Activated T-helper 17 cell treated with anti-CD3 and anti-CD28 coated beads, Interleukin-2, amount 50 U/mL, for 72 hours (primary cell): ENCODE results near the gene PPIP5K2. TPM values are rescaled to one million over a fixed set of nuclear protein-coding genes. Genes with fewer than 3 reads are reported as not detected.
"Not testable (repeated sequence)": the region's sequence is repeated elsewhere in the genome, so short reads cannot be mapped to it uniquely, and the experiment has no call there.

ENCODE experiments used
- ATAC-seq: fragments of 150-1000 bp; cut with Tn5 transposase; replicated peaks from 2 replicates; pipeline ENCODE4 v1.10.0; 2021; ENCODE audit warnings: mild to moderate bottlenecking, moderate library complexity
- H3K27ac Mint-ChIP-seq: one replicate; pipeline ENCODE4 v1.8.0; 2022; ENCODE audit warnings: mixed read lengths
- H3K27me3 Mint-ChIP-seq: one replicate; pipeline ENCODE4 v1.8.0; 2022; ENCODE audit warnings: mixed read lengths
- H3K36me3 Mint-ChIP-seq: one replicate; pipeline ENCODE4 v1.8.0; 2022; ENCODE audit warnings: low read depth, mild to moderate bottlenecking, mixed read lengths
- H3K4me1 Mint-ChIP-seq: one replicate; pipeline ENCODE4 v1.8.0; 2022; ENCODE audit warnings: mixed read lengths
- H3K4me3 Mint-ChIP-seq: one replicate; pipeline ENCODE4 v1.8.0; 2022; ENCODE audit warnings: mild to moderate bottlenecking, mixed read lengths
- H3K9me3 Mint-ChIP-seq: one replicate; pipeline ENCODE4 v1.8.0; 2022; ENCODE audit warnings: mixed read lengths
- total RNA-seq, 2 donors: library from RNA; stranded (reverse); gene quantifications; one replicate each; pipeline ENCODE4 v1.2.3, GENCODE V29; 2022

The PPIP5K2 gene
- total RNA-seq, 2 donors from 2014 or later = 47.1 to 53.3 TPM

DNA sequence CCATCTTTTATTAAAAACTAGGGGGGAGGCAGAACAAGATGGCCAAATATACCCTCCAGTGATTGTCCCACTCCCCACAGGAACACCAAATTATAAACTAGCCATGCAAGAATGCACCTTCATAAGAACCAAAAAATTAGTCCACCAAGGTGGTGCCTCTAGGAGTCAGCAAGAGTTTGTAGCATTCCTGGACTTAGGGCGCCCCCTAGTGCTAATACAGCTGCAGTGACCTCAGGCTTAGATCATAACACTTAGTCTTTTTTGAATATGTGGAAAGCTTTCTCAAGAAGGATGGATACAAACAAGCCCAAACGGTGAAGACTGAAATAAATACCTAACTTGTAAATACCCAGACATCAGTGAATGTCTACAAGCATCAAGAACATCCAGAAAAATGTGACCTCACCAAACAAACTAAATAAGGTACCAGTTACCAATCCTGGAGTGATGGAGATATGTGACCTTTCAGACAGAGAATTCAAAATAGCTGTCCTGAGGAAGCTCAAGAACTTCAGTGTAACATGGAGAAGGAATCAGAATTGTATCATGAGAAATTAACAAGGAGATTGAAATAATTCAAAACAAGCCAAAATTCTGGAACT is 19.3 kb downstream of the PPIP5K2 start:
- no peak overlapping the region for H3K4me3 Mint-ChIP-seq
- peaks cover 35% of the 10 kb centered on the region for H3K36me3 Mint-ChIP-seq
- peak; percentile 91 for ATAC-seq
- no peaks in the 10 kb centered on the region for H3K9me3 Mint-ChIP-seq
- H3K27ac Mint-ChIP-seq = no peak overlapping the region
- H3K4me1 Mint-ChIP-seq = peaks cover 3% of the 10 kb centered on the region
- no peaks in the 10 kb centered on the region for H3K27me3 Mint-ChIP-seq

DNA sequence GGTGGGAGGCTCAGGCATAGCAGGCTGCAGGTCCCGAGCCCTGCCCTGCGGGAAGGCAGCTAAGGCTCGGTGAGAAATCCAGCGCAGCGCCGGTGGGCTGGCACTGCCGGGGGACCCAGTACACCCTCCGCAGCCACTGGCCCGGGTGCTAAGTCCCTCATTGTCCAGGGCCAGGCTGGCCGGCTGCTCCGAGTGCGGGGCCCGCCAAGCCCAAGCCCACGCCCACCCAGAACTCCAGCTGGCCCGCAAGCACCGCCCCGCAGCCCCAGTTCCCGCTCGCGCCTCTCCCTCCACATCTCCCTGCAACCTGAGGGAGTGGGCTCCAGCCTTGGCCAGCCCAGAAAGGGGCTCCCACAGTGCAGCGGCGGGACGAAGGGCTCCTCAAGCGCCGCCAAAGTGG is 22.0 kb downstream of the PPIP5K2 start:
- H3K36me3 Mint-ChIP-seq = peaks cover 37% of the 10 kb centered on the region
- H3K4me1 Mint-ChIP-seq = not testable (repeated sequence)

GRCh38 chr5:103145196-103145595 is 25.1 kb downstream of the PPIP5K2 start:
- no peaks in the 10 kb centered on the region for H3K9me3 Mint-ChIP-seq
- no peaks in the 10 kb centered on the region for H3K27me3 Mint-ChIP-seq
- no peaks in the 10 kb centered on the region for H3K4me1 Mint-ChIP-seq
- H3K4me3 Mint-ChIP-seq = no peak overlapping the region
- no peak for ATAC-seq
- peaks cover 31% of the 10 kb centered on the region for H3K36me3 Mint-ChIP-seq
- no peak overlapping the region for H3K27ac Mint-ChIP-seq

More for the DNA sequence above, 22.0 kb downstream of the PPIP5K2 start:
- not testable (repeated sequence) for H3K4me3 Mint-ChIP-seq, H3K9me3 Mint-ChIP-seq, ATAC-seq, H3K27me3 Mint-ChIP-seq, H3K27ac Mint-ChIP-seq

GRCh38 chr5:103148213-103148612 is 28.1 kb downstream of the PPIP5K2 start:
- Mint-ChIP-seq H3K4me3 (no peak overlapping the region), H3K27me3 (no peaks in the 10 kb centered on the region), H3K36me3 (peaks cover 30% of the 10 kb centered on the region), H3K4me1 (no peaks in the 10 kb centered on the region), H3K9me3 (no peaks in the 10 kb centered on the region), H3K27ac (no peak overlapping the region)
- no peak for ATAC-seq

GRCh38 chr5:103151156-103151555 is 31.1 kb downstream of the PPIP5K2 start:
- no peak overlapping the region for H3K27ac Mint-ChIP-seq
- peaks cover 58% of the 10 kb centered on the region for H3K36me3 Mint-ChIP-seq
- no peaks in the 10 kb centered on the region for H3K9me3 Mint-ChIP-seq
- no peak overlapping the region for H3K4me3 Mint-ChIP-seq
- H3K27me3 Mint-ChIP-seq = no peaks in the 10 kb centered on the region
- H3K4me1 Mint-ChIP-seq = no peaks in the 10 kb centered on the region
- no peak for ATAC-seq

GRCh38 chr5:103166706-103167105 is 46.6 kb downstream of the PPIP5K2 start:
- Mint-ChIP-seq H3K4me1 (no peaks in the 10 kb centered on the region), H3K4me3 (no peak overlapping the region), H3K27me3 (no peaks in the 10 kb centered on the region)

DNA sequence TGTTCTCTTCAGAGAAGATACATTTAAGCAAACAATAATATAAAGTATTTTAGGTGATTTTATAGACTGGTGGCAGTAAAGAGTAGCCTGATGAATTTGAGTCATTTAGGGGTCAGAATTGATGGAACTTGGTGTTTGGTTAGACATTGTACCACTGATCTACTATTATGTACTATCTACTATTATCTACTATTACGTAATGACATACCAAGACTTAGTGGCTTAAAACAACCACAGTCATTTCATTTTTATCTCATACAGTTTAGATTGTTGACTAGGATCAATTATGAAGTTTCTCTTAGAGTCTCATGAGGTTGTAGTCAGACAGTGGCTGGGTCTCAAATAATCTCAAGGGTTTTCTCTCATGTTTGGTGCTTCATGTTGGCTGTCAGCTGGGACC is 54.0 kb downstream of the PPIP5K2 start:
- Mint-ChIP-seq H3K9me3 (no peaks in the 10 kb centered on the region), H3K27me3 (no peaks in the 10 kb centered on the region), H3K4me1 (no peaks in the 10 kb centered on the region), H3K36me3 (peaks cover 59% of the 10 kb centered on the region), H3K4me3 (no peak overlapping the region), H3K27ac (no peak overlapping the region)
- ATAC-seq = no peak

More at GRCh38 chr5:103166706-103167105, 46.6 kb downstream of the PPIP5K2 start:
- no peak for ATAC-seq
- Mint-ChIP-seq H3K9me3 (no peaks in the 10 kb centered on the region), H3K27ac (no peak overlapping the region), H3K36me3 (peaks cover 62% of the 10 kb centered on the region)

GRCh38 chr5:103177543-103177942 is 57.4 kb downstream of the PPIP5K2 start:
- Mint-ChIP-seq H3K36me3 (peaks cover 83% of the 10 kb centered on the region), H3K9me3 (no peaks in the 10 kb centered on the region), H3K27me3 (no peaks in the 10 kb centered on the region), H3K27ac (no peak overlapping the region), H3K4me3 (no peak overlapping the region), H3K4me1 (no peaks in the 10 kb centered on the region)
- ATAC-seq = no peak

- H3K4me3 Mint-ChIP-seq = no peak overlapping the region
- H3K27ac Mint-ChIP-seq = no peak overlapping the region
- no peaks in the 10 kb centered on the region for H3K9me3 Mint-ChIP-seq
- no peaks in the 10 kb centered on the region for H3K27me3 Mint-ChIP-seq
- peaks cover 82% of the 10 kb centered on the region for H3K36me3 Mint-ChIP-seq
- no peaks in the 10 kb centered on the region for H3K4me1 Mint-ChIP-seq
- ATAC-seq = no peak
These were observed 58.1 kb downstream of the PPIP5K2 start for GRCh38 chr5:103178167-103178566.

GRCh38 chr5:103186152-103186551 is 66.1 kb downstream of the PPIP5K2 start:
- Mint-ChIP-seq H3K9me3 (no peaks in the 10 kb centered on the region), H3K36me3 (peaks cover 88% of the 10 kb centered on the region), H3K27ac (no peak overlapping the region), H3K4me3 (no peak overlapping the region), H3K27me3 (no peaks in the 10 kb centered on the region), H3K4me1 (no peaks in the 10 kb centered on the region)
- ATAC-seq = no peak

- Mint-ChIP-seq H3K36me3 (peaks cover 77% of the 10 kb centered on the region), H3K9me3 (no peaks in the 10 kb centered on the region), H3K27me3 (no peaks in the 10 kb centered on the region), H3K27ac (no peak overlapping the region), H3K4me1 (no peaks in the 10 kb centered on the region), H3K4me3 (no peak overlapping the region)
- ATAC-seq = no peak
These were observed 68.3 kb downstream of the PPIP5K2 start for GRCh38 chr5:103188436-103188835.

DNA sequence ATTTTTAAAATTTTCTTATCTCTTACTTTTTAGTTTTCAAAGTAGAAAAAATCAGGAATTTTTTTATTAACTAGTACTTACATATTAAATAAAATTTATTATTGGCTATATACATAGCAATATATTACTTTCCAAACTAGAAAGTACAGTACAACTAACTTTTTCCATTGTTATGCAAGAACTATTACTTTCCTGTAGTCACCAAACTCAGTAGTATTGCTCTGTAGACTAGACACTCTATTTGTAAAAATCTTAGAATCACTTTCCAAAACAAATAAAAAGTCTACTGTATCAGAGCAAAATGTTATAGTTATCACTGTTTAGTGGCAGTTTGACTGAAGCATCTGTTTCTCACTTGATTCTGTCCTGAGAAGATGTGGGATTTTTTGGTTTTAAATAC is 83.1 kb downstream of the PPIP5K2 start:
- Mint-ChIP-seq H3K27me3 (no peaks in the 10 kb centered on the region), H3K4me3 (no peak overlapping the region), H3K4me1 (peaks cover 6% of the 10 kb centered on the region), H3K27ac (no peak overlapping the region), H3K9me3 (no peaks in the 10 kb centered on the region), H3K36me3 (peaks cover 79% of the 10 kb centered on the region)
- no peak for ATAC-seq

GRCh38 chr5:103204990-103205389 is 84.9 kb downstream of the PPIP5K2 start:
- H3K9me3 Mint-ChIP-seq, H3K4me1 Mint-ChIP-seq, H3K27me3 Mint-ChIP-seq, H3K27ac Mint-ChIP-seq, ATAC-seq, H3K4me3 Mint-ChIP-seq: not testable (repeated sequence)
- H3K36me3 Mint-ChIP-seq = peaks cover 61% of the 10 kb centered on the region

DNA sequence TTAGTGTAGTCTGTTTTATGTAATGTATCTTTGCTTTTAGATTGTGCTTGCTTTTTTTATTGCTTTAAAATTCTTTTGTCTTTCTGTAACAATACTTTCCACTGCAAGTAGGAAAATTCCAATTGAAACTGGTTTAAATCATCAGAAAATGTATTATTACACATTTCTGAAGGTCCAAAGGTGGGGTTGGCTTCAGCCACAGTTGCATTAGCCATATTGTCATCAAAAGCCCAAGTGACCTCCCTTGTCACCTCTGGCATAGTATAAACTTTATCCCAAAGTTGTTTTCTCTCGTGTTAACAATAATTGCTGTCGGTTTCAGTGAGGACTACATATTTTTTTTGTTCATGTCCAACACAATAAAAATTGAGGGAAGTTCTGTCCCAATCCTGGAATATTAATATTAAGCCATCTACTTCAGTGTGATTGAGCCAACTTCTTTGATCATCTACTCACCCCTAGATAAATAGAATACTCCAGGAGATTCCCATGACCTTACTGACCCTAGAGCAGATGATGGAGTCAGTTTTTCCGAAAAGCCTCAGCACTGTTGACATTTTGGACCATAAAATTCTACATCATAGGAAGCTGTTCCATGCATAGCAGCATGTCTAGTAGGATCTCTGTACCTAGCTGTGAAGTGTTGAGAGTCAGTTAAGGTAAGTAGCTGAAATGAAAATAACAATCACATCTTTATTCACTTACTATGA is 86.0 kb downstream of the PPIP5K2 start:
- no peak overlapping the region for H3K4me3 Mint-ChIP-seq
- no peaks in the 10 kb centered on the region for H3K27me3 Mint-ChIP-seq
- ATAC-seq = no peak
- H3K27ac Mint-ChIP-seq = no peak overlapping the region
- no peaks in the 10 kb centered on the region for H3K9me3 Mint-ChIP-seq
- peaks cover 50% of the 10 kb centered on the region for H3K36me3 Mint-ChIP-seq
- H3K4me1 Mint-ChIP-seq = peaks cover 14% of the 10 kb centered on the region

DNA sequence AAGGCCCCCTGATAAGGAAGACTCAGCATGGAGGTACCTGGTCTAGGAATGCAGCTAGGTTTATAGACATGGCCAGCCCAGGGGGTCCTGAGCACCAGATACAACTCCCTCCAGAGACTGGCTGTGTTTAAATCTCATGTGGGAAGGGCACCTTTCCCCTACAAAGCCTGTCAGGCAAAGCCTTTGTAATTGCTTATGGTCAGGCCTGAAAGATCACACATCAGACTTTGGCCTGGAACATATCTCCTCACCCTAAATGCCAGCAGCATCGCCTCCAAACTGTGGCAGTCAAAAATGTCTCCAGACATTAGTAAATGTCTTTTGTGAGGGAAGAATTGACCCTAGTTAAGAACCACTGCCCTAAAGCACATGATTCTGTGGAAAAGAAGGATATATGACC is 86.9 kb downstream of the PPIP5K2 start:
- H3K4me3 Mint-ChIP-seq = no peak overlapping the region
- H3K9me3 Mint-ChIP-seq = no peaks in the 10 kb centered on the region
- no peaks in the 10 kb centered on the region for H3K27me3 Mint-ChIP-seq
- no peak for ATAC-seq
- peaks cover 41% of the 10 kb centered on the region for H3K36me3 Mint-ChIP-seq
- no peak overlapping the region for H3K27ac Mint-ChIP-seq
- peaks cover 16% of the 10 kb centered on the region for H3K4me1 Mint-ChIP-seq
